Osteoblast (primary cell): ENCODE measurements around the gene KLHDC4. TPM values are rescaled to one million over a fixed set of nuclear protein-coding genes. Genes with fewer than 3 reads are reported as not detected.

Source experiments
- DNase-seq: peaks from one replicate; pipeline ENCODE4 v3.0.0; 2011; ENCODE audit warnings: low spot score, mixed read lengths; ENCODE audit not compliant: insufficient read length; ENCODE audit errors: missing footprints
- H2AFZ ChIP-seq: 2 replicates; pipeline ENCODE4 v1.6.0; 2011; ENCODE audit warnings: mild to moderate bottlenecking, low read length
- H3K27ac ChIP-seq: 2 replicates; pipeline ENCODE4 v1.5.1; 2011; ENCODE audit warnings: mild to moderate bottlenecking, low read depth, low read length, moderate library complexity
- H3K27me3 ChIP-seq: 2 replicates; pipeline ENCODE4 v1.6.0; 2012; ENCODE audit warnings: mild to moderate bottlenecking, control low read depth, inconsistent platforms, low read length, moderate library complexity; ENCODE audit not compliant: insufficient read depth
- H3K36me3 ChIP-seq: 2 replicates; pipeline ENCODE4 v1.5.1; 2011; ENCODE audit warnings: mild to moderate bottlenecking, low read length, control low read depth, moderate library complexity; ENCODE audit not compliant: insufficient read depth
- H3K4me1 ChIP-seq: 2 replicates; pipeline ENCODE4 v1.5.1; 2011; ENCODE audit warnings: mild to moderate bottlenecking, low read length, control low read depth, moderate library complexity; ENCODE audit not compliant: insufficient read depth
- H3K4me2 ChIP-seq: 2 replicates; pipeline ENCODE4 v1.6.0; 2011; ENCODE audit warnings: mild to moderate bottlenecking, low read length; ENCODE audit not compliant: insufficient read depth
- H3K4me3 ChIP-seq: fragments of 200-600 bp; sonication (generic); 3 replicates; pipeline ENCODE4 v1.5.1; 2012; ENCODE audit warnings: mild to moderate bottlenecking, low read length, inconsistent platforms; ENCODE audit not compliant: insufficient read depth
- H3K79me2 ChIP-seq: 2 replicates; pipeline ENCODE4 v1.6.0; 2012; ENCODE audit warnings: mild to moderate bottlenecking, low read length, control low read depth, inconsistent platforms; ENCODE audit not compliant: insufficient read depth
- H3K9me3 ChIP-seq: 2 replicates; pipeline ENCODE4 v1.5.1; 2011; ENCODE audit warnings: low read depth, low read length, control low read depth
- H4K20me1 ChIP-seq: 2 replicates; pipeline ENCODE4 v1.6.0; 2012; ENCODE audit warnings: mild to moderate bottlenecking, low read length, control low read depth; ENCODE audit not compliant: insufficient read depth
- CTCF ChIP-seq: IDR thresholded peaks from 2 replicates; pipeline ENCODE4 v1.5.1; 2011; ENCODE audit warnings: mild to moderate bottlenecking, low read depth, low read length, moderate library complexity; ENCODE audit errors: extremely low read depth
- total RNA-seq: library from RNA; depleted of rRNA; stranded (reverse); fragments of >200 nt; gene quantifications from 2 replicates; pipeline ENCODE4 v1.2.3, GENCODE V29; 2012

The KLHDC4 gene
- total RNA-seq, 1 donor = 22.1 TPM

- Histone ChIP-seq H3K27ac (no peak overlapping the region), H3K4me2 (no peak overlapping the region), H3K9me3 (no peaks in the 10 kb centered on the region), H3K27me3 (no peaks in the 10 kb centered on the region), H3K4me3 (no peak overlapping the region), H4K20me1 (no peaks in the 10 kb centered on the region), H3K79me2 (no peaks in the 10 kb centered on the region), H3K4me1 (no peaks in the 10 kb centered on the region), H3K36me3 (peaks cover 9% of the 10 kb centered on the region), H2AFZ (no peak overlapping the region)
- no peak for DNase-seq
- TF ChIP-seq CTCF = no peak
These were observed 65.2 kb downstream of the KLHDC4 start for GRCh38 chr16:87700406-87701077.

GRCh38 chr16:87698676-87699199 lies 67.0 kb downstream of the KLHDC4 start:
- Histone ChIP-seq H3K4me3 (no peak overlapping the region), H4K20me1 (no peaks in the 10 kb centered on the region), H3K9me3 (no peaks in the 10 kb centered on the region), H3K36me3 (peaks cover 9% of the 10 kb centered on the region), H2AFZ (no peak overlapping the region), H3K4me1 (no peaks in the 10 kb centered on the region), H3K27me3 (no peaks in the 10 kb centered on the region), H3K27ac (no peak overlapping the region), H3K79me2 (no peaks in the 10 kb centered on the region), H3K4me2 (no peak overlapping the region)
- DNase-seq = no peak
- TF ChIP-seq CTCF = no peak

GRCh38 chr16:87698241-87698640 lies 67.5 kb downstream of the KLHDC4 start:
- H3K79me2 ChIP-seq = no peaks in the 10 kb centered on the region
- H3K4me3 ChIP-seq = no peak overlapping the region
- no peak for TF ChIP-seq CTCF
- peak; percentile 86 for DNase-seq
- no peaks in the 10 kb centered on the region for H3K4me1 ChIP-seq
- H3K9me3 ChIP-seq = no peaks in the 10 kb centered on the region
- no peak overlapping the region for H3K27ac ChIP-seq
- no peaks in the 10 kb centered on the region for H3K27me3 ChIP-seq
- H2AFZ ChIP-seq = no peak overlapping the region
- no peaks in the 10 kb centered on the region for H4K20me1 ChIP-seq
- peaks cover 8% of the 10 kb centered on the region for H3K36me3 ChIP-seq
- no peak overlapping the region for H3K4me2 ChIP-seq

- TF ChIP-seq CTCF = no peak
- Histone ChIP-seq H3K9me3 (no peaks in the 10 kb centered on the region), H2AFZ (no peak overlapping the region), H3K27me3 (no peaks in the 10 kb centered on the region), H4K20me1 (no peaks in the 10 kb centered on the region), H3K27ac (no peak overlapping the region), H3K36me3 (peaks cover 4% of the 10 kb centered on the region), H3K4me1 (no peaks in the 10 kb centered on the region), H3K4me2 (no peak overlapping the region), H3K4me3 (no peak overlapping the region), H3K79me2 (no peaks in the 10 kb centered on the region)
- no peak for DNase-seq
These were observed 68.0 kb downstream of the KLHDC4 start for GRCh38 chr16:87697792-87698191.
